ENCODE measurements around the gene MARCHF7.

DNA sequence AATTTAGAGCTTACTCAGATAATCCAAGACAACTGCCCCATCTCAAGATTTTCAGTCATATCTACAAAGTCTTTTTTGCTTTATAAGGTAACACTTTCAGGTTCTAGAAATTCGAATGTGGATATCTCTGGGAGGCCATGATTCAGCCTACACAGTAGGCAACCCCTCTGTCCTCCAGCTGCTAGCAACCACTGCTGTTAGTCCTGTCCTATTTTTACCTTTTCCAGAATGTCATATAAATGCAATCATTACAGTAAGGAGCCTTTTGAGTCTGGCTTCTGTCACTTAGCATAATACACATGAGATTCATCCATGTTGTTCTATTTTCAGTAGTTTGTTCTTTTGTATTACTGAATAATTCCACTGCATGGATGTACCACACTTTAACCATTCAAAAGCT is 28.5 kb upstream of the MARCHF7 start:
- TF ChIP-seq YY1 (IDR thresholded peaks at IDR 0.05; ENCODE audit: insufficient read depth, insufficient read length) (no peak), ZNF274 (IDR thresholded peaks at IDR 0.05; ENCODE audit: low read depth, low read length) (no peak), SUZ12 (IDR thresholded peaks at IDR 0.05; ENCODE audit: extremely low read depth, insufficient read depth, insufficient read length) (no peak)
